HG03280 (cell line): ENCODE results near the gene TM9SF4.
A peak's percentile ranks its signal among the peaks of the same experiment; 100 is the strongest.

Experiments used
- ATAC-seq: cut with Tn5 transposase; IDR thresholded peaks from one replicate; pipeline ENCODE4 v1.9.1; 2021; ENCODE audit warnings: mild to moderate bottlenecking, moderate library complexity; ENCODE audit not compliant: unreplicated experiment

Gene TM9SF4, protein sequence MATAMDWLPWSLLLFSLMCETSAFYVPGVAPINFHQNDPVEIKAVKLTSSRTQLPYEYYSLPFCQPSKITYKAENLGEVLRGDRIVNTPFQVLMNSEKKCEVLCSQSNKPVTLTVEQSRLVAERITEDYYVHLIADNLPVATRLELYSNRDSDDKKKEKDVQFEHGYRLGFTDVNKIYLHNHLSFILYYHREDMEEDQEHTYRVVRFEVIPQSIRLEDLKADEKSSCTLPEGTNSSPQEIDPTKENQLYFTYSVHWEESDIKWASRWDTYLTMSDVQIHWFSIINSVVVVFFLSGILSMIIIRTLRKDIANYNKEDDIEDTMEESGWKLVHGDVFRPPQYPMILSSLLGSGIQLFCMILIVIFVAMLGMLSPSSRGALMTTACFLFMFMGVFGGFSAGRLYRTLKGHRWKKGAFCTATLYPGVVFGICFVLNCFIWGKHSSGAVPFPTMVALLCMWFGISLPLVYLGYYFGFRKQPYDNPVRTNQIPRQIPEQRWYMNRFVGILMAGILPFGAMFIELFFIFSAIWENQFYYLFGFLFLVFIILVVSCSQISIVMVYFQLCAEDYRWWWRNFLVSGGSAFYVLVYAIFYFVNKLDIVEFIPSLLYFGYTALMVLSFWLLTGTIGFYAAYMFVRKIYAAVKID

DNA sequence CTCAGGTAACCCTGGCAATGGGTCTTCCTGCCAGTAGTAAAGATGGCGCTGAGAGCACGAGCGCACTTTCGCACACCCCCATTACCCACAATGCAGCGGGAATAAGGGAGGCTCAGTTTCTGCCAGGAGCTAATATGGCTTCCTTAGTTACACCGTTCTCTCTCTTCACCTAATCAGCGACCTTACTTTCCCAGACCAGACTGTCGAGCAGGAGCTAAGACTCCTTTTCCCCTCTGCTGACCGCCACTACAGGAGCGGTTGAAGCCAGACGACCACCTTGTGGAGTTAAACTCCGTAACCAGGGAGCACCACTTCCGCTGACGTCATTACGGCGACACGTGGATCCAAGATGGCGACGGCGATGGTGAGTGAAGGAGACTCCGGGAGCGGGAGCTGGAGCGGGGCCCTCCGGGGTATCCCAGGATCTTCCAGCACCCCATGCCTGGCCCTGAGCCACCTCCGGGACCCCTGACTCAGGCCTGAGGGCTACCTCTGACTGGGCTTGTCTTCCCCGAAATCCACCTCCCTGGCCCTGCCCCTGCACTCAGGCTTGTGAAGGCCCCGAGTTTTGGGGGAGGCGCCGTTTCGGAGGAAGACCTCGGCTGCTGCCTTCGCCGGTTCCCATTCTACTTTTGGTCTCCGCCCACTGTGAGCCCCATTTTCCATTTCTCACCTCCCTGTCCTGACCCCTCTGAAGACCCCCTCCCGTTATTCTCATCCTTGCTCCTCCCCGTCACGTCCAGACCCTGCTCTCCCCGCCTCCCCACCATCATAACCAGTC, at the start of gene TM9SF4:
TM9SF4 (plus strand) TSS at position 323 of the 781 bp plus-strand sequence; CDS start at position 350, 27 bp downstream.
- peak; percentile 87 for ATAC-seq

DNA sequence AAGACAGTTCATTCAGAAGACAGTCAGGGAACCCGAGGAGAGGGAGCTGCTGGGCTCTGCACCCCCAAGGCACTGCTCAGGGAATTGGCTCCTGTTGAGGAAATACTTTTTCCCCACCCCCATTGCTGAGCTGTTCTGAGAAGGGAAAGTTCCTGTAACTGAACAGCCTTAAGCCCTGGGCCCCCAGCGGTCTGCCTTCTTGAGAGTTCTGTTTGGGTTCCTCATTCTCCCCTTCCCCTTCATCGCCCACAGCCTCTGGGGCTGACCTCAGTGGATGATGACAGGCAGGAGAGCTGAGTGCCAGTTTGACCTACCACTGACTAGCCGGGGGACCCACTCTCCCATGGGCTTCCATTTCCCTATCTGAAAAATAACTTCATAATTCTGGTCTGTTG, 46.7 kb upstream of the TM9SF4 start:
- ATAC-seq, result peak; percentile 47

DNA sequence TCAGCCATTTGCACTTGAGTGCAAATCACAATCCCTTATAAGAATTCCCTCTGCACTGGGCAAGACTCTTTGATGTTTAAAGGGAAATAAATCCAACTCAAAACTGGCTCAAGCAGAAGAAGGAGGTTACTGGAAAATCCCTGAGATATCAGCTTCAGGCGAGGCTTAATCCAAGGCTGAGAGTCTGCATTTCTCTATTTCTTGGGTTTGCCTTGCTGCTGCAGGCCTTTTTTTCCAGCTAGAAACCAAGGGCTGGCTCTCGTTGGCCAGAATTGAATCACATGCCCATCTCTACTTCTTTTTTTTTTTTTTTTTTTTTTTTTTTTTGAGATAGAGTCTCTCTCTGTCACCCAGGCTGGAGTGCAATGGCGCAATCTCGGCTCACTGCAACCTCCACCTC, 45.8 kb upstream of the TM9SF4 start:
- ATAC-seq, result no peak

DNA sequence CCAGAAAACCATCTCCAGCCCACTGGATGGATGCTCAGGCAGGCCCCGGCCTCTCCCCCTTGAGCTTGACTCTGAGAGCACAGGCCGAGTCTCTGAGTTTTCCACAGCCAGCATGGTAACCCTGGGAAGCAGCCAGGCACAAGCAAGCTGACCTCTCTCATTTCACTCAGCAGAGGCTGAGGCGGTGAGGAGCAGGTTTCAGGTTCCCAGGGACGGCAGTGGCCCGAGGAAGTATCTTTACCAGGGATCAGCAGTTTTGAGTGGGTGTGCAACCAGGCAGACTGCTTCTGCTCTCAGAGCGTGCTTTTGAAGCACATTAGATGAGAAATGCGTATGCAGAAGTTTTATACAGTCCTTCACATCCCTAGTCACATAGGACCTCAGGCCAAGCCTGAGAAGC, 44.8 kb upstream of the TM9SF4 start:
- no peak for ATAC-seq

DNA sequence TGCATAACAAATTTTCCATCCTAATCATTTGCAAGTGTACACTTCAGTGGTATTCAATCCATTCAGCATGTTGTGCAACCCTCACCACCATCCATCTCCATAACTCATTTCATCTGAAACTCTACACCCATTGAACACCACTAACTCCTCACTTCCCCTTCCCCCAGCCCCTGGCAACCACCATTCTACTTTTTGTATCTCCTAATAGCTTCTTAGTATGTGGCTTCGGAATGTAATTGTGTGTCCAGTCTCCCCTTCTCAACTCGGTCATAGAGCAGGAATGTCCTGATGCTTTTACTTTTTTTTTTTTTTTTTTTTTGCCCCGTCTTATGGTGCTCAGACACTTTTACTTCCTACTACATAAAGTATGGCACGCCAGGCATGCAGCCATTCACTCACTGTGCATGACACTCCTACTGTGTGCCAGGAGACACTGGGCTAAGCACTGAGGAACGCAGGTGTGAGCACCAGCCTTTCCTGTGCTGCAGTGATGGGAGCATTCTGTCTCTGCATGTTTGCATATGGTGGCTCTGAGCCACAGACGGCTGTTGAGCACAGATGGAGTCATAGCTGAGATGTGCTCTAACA, 42.2 kb upstream of the TM9SF4 start:
- no peak for ATAC-seq

DNA sequence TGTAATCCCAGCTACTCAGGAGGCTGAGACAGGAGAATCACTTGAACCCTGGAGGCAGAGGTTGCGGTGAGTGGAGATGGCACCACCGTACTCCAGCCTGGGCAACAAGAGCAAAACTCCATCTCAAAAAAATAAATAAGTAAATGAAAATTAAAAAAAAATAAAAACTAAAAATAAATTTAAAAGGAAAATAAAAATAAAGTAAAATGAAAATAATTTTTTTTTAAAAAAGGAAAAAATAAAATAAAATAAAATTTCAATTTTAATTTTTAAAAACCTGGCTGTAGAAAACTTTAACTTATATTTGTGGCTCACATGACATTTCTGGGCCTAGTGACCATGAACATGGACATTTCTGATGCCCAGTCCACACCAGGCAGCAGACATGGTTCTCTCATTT, 41.3 kb upstream of the TM9SF4 start:
- no peak for ATAC-seq

DNA sequence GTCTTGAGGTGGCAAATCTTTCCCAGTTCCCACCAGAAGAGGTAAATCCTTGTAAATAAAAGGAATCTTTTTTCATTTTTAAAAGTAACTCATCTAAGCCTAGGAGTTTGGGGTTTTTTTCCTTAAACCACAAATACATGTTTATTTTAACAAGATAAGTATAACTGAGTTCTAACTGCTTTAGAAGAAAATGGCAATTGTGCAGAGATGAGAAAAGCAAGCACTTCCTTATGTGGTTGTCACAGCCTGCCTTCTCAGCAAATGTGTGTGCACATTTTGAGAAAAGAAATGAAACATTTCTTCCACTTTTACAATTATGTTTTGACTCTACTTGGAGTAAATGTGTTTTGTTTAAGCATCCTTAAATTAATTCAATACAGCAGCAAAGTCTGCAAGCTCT, 39.8 kb upstream of the TM9SF4 start:
- no peak for ATAC-seq

DNA sequence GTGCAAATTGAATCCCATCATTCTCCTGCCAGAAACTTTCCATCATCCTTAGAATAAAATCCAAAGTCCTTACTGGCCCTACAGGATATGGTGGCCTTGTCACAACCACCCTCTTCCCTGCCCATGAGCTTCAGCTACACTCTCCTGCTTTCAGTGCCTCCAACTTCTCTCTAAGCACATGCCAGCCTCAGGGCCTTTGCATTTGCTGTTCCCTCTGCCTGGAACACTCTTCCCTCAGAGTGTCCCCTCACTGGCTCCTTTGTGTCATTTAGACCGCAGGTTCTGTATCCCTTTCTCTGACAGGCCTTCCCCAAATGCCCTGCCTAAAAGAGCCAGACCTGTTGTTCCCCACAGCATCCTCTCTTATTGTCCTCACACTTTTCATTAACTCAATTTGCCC, 39.2 kb upstream of the TM9SF4 start:
- no peak for ATAC-seq

DNA sequence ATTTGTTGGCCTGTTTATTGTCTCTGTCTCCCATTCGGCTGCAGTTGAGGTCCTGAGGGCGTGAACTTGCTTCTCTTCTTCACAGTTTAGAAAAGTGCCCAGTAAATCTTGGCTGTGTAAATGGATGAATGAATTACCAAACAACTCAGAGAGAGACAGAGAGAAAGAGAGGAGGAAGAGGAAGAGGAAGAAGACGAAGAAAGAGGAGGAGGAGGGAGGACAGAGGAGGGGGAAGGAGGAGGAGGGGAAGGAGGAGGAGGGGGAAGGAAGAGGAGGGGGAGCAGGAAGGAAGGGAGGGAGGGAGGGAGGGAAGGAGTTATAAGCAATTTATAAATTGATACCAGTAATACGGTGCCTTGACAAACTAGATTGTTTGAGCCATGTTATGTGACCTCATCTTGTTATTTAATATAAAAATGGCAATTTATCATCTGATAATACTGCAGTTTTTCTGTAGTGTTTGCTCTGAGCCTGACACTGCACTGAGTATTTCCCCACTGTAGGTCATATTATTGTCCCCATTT, 38.8 kb upstream of the TM9SF4 start:
- no peak for ATAC-seq

DNA sequence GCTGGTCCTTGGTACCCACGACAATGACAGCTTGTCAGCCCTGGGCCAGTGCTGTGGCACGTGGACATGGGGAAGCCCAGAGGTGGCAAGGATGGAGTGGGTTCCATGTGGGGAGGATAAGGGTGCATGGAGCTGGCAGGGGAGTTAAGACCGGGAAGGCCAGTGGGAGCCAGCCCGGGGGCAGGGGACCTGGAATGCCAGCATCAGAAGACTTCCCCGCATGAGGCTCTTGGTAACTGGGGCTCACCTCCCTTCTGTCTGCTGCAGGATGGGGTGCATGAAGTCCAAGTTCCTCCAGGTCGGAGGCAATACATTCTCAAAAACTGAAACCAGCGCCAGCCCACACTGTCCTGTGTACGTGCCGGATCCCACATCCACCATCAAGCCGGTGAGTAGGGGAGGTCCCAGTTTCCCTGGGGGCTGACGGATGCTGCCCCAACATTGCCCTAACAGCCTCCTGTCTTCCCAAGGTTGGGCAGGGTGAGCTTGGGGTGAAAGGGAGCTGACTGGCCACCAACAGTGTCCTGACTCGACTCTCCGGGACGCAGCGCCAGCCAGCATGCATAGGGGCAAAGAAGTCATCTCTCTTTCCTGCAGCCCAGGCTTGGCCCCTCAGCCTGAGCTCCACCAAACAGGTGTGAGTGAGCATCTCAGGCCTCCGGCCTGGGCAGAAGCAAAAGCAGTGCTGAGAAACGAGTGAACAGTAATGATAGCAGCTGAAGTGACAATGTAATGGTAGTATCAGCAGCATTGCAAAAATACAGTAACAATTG, 37.9 kb upstream of the TM9SF4 start:
- ATAC-seq, result no peak

DNA sequence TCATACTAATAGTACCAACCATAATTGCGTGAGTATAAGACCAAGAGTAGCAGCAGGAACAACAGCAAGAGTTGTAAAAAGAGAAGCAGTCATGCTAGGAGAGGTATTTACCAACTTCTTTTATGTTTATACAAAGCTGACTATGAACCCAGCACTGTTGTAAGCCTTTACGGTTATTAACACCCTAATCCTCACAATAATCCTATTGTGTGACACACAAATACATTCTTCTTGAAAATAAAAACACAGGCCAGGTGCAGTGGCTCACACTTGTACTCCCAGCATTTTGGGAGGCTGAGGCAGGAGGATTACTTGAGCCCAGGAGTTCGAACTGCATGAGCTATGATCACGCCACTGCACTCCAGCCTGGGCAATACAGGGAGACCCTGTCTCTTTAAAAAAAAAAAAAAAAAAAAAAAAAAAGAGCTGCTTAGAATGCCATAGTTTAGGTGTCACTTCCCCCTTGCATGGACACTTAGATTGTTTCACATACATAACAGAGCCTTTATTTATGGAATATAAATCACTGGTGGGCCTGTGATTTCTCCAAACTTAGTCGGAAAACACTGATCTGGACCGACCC, 37.3 kb upstream of the TM9SF4 start:
- no peak for ATAC-seq

DNA sequence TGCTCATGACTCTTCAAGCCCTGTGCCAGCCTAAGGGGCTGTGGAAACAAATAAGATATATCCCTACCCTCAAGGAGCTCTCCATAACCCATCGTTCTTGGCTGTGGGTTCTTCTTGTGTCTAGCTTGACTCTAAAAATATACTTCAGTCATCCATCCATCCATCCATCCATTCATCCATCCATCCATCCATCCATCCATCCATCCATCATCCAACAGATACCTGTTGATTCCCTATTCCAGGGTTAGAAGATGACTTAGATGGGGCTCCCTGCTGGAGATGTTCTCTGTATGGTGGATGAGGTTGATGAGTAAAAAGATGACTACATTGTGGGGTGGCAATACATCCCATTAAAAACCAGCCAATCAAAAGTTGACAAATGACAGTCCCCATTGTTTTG, 34.0 kb upstream of the TM9SF4 start:
- ATAC-seq, result no peak

DNA sequence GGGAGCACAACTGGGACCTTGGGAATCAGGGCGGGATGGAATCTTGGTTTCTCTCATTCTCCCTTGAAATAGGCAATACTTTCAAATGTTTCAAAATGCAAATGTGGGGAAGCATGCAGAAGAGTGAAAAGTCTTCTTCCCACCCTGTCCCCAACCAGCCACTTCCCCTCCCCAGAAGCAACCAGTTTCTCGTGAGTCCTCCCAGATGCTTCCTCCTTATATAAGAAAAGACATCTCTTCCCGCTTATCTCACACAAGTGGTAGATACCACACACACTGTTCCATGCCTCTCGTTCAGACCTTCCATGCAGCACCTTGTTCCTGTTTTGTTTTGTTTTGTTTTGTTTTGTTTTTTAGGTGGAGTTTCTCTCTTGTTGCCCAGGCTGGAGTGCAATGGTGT, 32.3 kb upstream of the TM9SF4 start:
- ATAC-seq, result no peak

DNA sequence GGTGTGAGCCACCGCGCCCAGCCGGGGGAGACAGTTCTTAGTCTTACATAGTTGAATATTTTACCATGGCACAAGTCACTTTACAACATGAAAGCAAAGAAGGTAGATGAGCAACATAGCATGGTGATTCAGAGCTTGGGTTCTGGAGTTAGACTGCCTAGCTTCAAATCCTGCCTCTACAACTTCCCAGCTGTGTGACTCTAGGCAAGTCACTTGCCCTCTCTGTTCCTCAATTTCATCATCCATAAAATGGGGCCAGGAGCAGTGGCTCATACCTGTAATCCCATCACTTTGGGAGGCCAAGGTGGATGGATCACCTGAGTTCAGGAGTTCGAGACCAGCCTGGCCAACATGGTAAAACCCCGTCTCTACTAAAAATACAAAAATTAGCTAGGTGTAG, 31.2 kb upstream of the TM9SF4 start:
- no peak for ATAC-seq

DNA sequence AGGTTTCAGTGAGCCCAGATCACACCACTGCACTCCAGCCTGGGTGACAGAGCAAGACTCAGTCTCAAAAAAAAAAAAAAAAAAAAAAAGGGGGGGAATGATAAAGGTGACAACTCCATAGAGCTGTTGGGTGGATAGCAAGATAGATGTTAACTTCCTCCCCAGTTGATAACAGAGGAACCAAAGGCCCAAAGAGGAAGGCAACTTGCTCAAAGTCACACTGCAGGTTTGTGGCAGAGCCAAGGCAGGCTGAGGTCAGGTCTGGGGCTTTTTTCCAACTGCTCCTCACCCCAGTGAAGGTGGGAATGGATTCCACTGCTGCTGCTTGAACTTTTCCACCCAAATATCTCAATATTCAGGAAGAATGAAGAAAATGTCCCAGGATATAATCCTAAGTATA, 30.7 kb upstream of the TM9SF4 start:
- no peak for ATAC-seq

DNA sequence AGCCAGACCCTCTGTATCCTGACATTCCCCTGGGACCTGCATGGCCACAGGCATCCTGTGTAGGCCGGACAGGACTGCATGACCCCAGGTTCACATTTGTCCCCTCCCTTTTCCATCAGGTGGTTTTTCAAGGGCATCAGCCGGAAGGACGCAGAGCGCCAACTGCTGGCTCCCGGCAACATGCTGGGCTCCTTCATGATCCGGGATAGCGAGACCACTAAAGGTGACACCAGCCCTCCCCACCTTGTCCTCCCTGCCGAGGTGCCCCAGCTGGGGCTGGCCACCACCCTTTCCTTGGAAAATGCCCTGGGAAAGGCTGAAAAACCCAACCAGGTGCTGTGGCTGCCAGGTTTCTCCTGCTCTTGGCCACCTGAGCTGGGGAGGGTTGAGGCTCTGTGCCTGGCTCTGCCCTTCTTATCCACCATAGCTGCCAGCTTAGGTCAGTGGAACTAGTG, 29.8 kb upstream of the TM9SF4 start:
- ATAC-seq, result no peak

DNA sequence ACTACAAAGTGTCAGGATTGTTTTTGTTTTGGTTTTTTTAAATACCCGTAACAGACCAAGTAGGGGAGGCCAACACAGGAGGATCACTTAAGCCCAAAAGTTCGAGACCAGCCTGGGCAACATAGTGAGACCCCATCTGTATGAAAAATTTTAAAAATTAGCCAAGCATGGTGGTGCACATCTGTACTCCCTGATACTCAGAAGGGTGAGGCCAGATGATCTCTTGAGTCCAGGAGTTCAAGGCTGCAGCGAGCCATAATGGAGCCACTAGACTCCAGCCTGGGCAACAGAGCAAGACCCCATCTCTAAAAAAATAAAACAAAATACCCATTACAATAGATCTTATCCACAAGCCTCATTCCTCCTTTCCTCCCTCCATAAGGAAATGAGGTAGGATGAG, 28.7 kb upstream of the TM9SF4 start:
- ATAC-seq, result no peak

DNA sequence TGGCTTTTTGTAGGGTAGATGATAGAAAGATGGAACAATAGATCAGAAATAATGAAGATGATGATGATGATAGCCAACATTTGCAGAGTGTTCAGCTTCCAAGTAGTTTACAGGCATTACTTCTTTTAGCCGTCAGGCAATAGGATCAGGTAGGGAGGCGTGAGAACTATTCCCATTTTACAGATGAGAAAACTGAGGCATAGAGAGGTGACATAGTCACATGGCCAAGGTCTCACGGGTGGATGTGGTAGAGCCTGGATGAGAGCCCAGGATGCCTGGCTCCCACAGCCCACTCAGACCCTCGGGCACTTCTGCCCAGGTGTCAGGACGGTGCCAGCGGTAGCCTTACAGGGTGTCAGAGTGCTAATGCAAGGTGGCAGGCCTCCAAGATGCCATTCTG, 26.0 kb upstream of the TM9SF4 start:
- ATAC-seq, result no peak

DNA sequence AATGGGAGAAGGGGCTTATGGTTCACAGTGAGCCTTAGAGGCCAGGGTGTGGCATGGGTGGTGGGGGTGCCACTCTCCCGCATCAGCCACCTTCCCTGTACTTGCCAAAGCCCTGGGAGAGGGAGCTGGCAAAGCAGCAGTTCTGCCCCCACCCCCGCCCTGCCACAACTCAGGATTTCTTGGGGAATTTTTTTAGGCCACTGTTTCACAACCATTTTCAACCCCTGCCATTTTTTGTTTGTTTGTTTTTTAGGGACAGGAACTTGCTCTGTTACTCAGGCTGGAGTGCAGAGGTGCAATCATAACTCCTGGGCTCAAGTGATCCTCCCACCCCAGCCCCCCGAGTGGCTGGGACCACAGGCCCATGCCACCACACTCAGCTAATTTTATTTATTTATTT, 22.4 kb upstream of the TM9SF4 start:
- no peak for ATAC-seq

DNA sequence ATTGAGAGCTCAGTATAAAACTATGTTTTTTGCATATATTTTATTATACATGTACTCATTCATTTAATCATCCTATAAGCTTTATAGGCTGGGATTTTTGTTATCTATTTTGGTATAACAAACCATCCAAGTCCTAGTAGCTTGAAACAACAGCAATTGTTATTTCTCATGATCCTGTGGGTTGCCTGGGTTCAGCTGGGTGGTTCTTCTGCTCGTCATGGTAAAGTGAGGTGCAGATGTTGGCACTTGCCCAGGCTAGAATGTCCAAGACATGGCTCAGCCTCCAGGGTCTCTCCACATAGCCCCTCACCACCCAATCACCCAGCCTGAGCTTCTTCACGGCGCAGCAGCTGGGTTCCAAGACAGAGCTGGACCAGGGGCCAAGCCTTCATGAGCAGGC, 20.8 kb upstream of the TM9SF4 start:
- no peak for ATAC-seq
